K562 (cell line): ENCODE data around the gene KPTN. TPM values are rescaled to one million over a fixed set of nuclear protein-coding genes. Genes with fewer than 3 reads are reported as not detected.

Source experiments
- BCLAF1 ChIP-seq, 2 experiments: fragments of 450-650 bp in 1 of 2; IDR thresholded peaks; 2 replicates each; pipeline ENCODE4 v1.6.1; 2011 to 2017; ENCODE audit warnings: low read depth in 2 of 2, antibody characterized with exemption in 1 of 2, borderline replicate concordance in 1 of 2, low read length in 1 of 2, mild to moderate bottlenecking in 1 of 2, mixed read lengths in 1 of 2; ENCODE audit not compliant: control insufficient read depth in 1 of 2
- BMI1 ChIP-seq: fragments of 150-350 bp; IDR thresholded peaks from 2 replicates; pipeline ENCODE4 v1.6.1; 2014; ENCODE audit warnings: low read length
- CHCHD3 ChIP-seq: fragments of 250-450 bp; sonication (Bioruptor Pico); IDR thresholded peaks from 2 replicates; pipeline ENCODE4 v2.1.2; 2022; ENCODE audit warnings: mild to moderate bottlenecking
- DMBX1 ChIP-seq: fragments of 250-450 bp; sonication (Bioruptor Pico); IDR thresholded peaks from 2 replicates; pipeline ENCODE4 v1.8.0; 2022; ENCODE audit warnings: inconsistent platforms, mild to moderate bottlenecking, moderate library complexity, borderline replicate concordance
- GATA2 ChIP-seq: sonication (generic); formaldehyde crosslinking; IDR thresholded peaks from 2 replicates; pipeline ENCODE4 v1.4.0; 2020; ENCODE audit warnings: mild to moderate bottlenecking, missing genetic modification reagents
- HDAC8 ChIP-seq: fragments of 450-650 bp; IDR thresholded peaks from 2 replicates; pipeline ENCODE4 v1.6.1; 2016; ENCODE audit warnings: mild to moderate bottlenecking, missing genetic modification characterization, moderate library complexity, missing compliant biosample characterization
- HMGN3 ChIP-seq: IDR thresholded peaks from 2 replicates; pipeline ENCODE4 v1.6.1; 2011; ENCODE audit warnings: borderline replicate concordance, low read depth, mild to moderate bottlenecking, mixed read lengths, low read length; ENCODE audit not compliant: insufficient read length; ENCODE audit errors: extremely low read depth
- JUN ChIP-seq, 2 experiments: sonication (generic) in 1 of 2; formaldehyde crosslinking in 1 of 2; IDR thresholded peaks; 2 replicates each; pipeline versions ENCODE4 v1.6.1 to v1.8.0; 2012 to 2022; ENCODE audit warnings: borderline replicate concordance in 2 of 2, mild to moderate bottlenecking in 2 of 2, improper control_type of control experiment in 1 of 2, low read depth in 1 of 2, low read length in 1 of 2, missing genetic modification reagents in 1 of 2
- KLF1 ChIP-seq: fragments of 450-650 bp; IDR thresholded peaks from 2 replicates; pipeline ENCODE4 v1.6.1; 2016; ENCODE audit warnings: missing genetic modification characterization, missing compliant biosample characterization
- NFYB ChIP-seq: IDR thresholded peaks from 2 replicates; pipeline ENCODE4 v1.6.1; 2011; ENCODE audit warnings: mild to moderate bottlenecking, moderate library complexity; ENCODE audit not compliant: insufficient read length; ENCODE audit errors: extremely low read depth
- PBX2 ChIP-seq, 2 experiments: IDR thresholded peaks in 1 of 2; conservative IDR thresholded peaks in 1 of 2; 2 replicates each; pipeline ENCODE4 v1.6.1; 2016; ENCODE audit warnings: low read depth in 2 of 2, mild to moderate bottlenecking in 1 of 2, missing compliant biosample characterization in 1 of 2, missing genetic modification characterization in 1 of 2, moderate library complexity in 1 of 2
- PHTF2 ChIP-seq: fragments of 250-450 bp; sonication (Bioruptor Pico); IDR thresholded peaks from 2 replicates; pipeline ENCODE4 v1.5.0; 2021; ENCODE audit warnings: mild to moderate bottlenecking
- RCOR1 ChIP-seq, 2 experiments: IDR thresholded peaks; 2 replicates each; pipeline ENCODE4 v1.6.1; 2012; ENCODE audit warnings: low read depth in 2 of 2, low read length in 2 of 2, borderline replicate concordance in 1 of 2, improper control_type of control experiment in 1 of 2
- SMAD3 ChIP-seq: fragments of 450-650 bp; formaldehyde crosslinking; conservative IDR thresholded peaks from 2 replicates; pipeline ENCODE4 v1.4.0; 2020; ENCODE audit warnings: mild to moderate bottlenecking
- TBL1XR1 ChIP-seq, 2 experiments: IDR thresholded peaks; 2 replicates each; pipeline ENCODE4 v1.6.1; 2012; ENCODE audit warnings: improper control_type of control experiment in 2 of 2, low read length in 2 of 2, mild to moderate bottlenecking in 1 of 2
- ZNF354B ChIP-seq: fragments of 250-450 bp; sonication (Bioruptor Pico); IDR thresholded peaks from 2 replicates; pipeline ENCODE4 v1.4.0; 2020
- ZNF695 ChIP-seq: fragments of 450-650 bp; formaldehyde crosslinking; IDR thresholded peaks from 2 replicates; pipeline ENCODE4 v1.4.0; 2020; ENCODE audit warnings: mild to moderate bottlenecking, moderate library complexity
- ZNF717 ChIP-seq: fragments of 250-450 bp; sonication (Bioruptor Pico); IDR thresholded peaks from 2 replicates; pipeline ENCODE4 v1.5.0; 2021
- polyA plus RNA-seq, 8 experiments: library from polyadenylated mRNA; depleted of rRNA in 4 of 8; stranded (reverse) in 5 of 8; unstranded in 3 of 8; fragments of >200 nt; fragmentation: Nextera tagmentation in 2 of 8; fragmentation: Illumina TruSeq in 1 of 8; extraction: Ambion mirVana in 2 of 8; extraction: Trizol in 1 of 8; gene quantifications; 2 replicates each; pipeline versions ENCODE4 v1.2.1 to v1.2.3, GENCODE V29; 2011 to 2014; ENCODE audit warnings: inconsistent platforms in 1 of 8, missing spikeins in 1 of 8
- total RNA-seq, 7 experiments: library from RNA; depleted of rRNA in 6 of 7; stranded (reverse); fragments of >200 nt in 6 of 7; fragmentation: Illumina TruSeq in 2 of 7; extraction: Trizol in 2 of 7; gene quantifications; 2 replicates each; pipeline versions ENCODE4 v1.2.1 to v1.2.3, GENCODE V29; 2011 to 2021; ENCODE audit warnings: low replicate concordance in 1 of 7
- TF ChIP-seq, protein P1 (sequence below), 2 experiments: fragments of 200-800 bp in 1 of 2; sonication (Bioruptor generic) in 1 of 2; sonication (generic) in 1 of 2; formaldehyde crosslinking in 1 of 2; IDR thresholded peaks in 1 of 2; conservative IDR thresholded peaks in 1 of 2; 2 replicates each; pipeline versions ENCODE4 v1.5.0 to v1.6.1; 2016 to 2020; ENCODE audit warnings: missing compliant biosample characterization in 1 of 2, missing genetic modification characterization in 1 of 2, missing genetic modification reagents in 1 of 2

Gene KPTN
- total and polyA plus RNA-seq, 9 of the 15 experiments (the other 6 are each of a cell fraction or from before 2014, with no cell fraction given) = 0.56 to 18.2 (median 8.5) TPM

- TF ChIP-seq BCLAF1 (IDR thresholded peaks at IDR 0.05; ENCODE audit: borderline replicate concordance in 1 of 2, control insufficient read depth in 1 of 2, low read depth in 2 of 2, low read length in 1 of 2) (0 out of 4 replicates have a peak, but pooled peaks of 1 of the 2 experiments have one; percentile 31), GATA2 (CRISPR knock-in tag) (no peak), RCOR1 (IDR thresholded peaks at IDR 0.05; ENCODE audit: borderline replicate concordance in 1 of 2, low read depth in 2 of 2, low read length in 2 of 2) (peak in 1 of 2 experiments; percentile 79; a peak in 1 of 4 replicates), JUN (IDR thresholded peaks at IDR 0.05; ENCODE audit: borderline replicate concordance, low read depth, low read length) (no peak), JUN (CRISPR knock-in tag; IDR thresholded peaks at IDR 0.05; ENCODE audit: borderline replicate concordance) (no peak), DMBX1 (CRISPR knock-in tag) (peak; percentile 68), KLF1 (no peak), SMAD3 (CRISPR knock-in tag) (no peak), HDAC8 (no peak), ZNF354B (no peak), ZNF695 (CRISPR knock-in tag) (no peak), BMI1 (no peak), ZNF717 (CRISPR knock-in tag) (no peak), TBL1XR1 (IDR thresholded peaks at IDR 0.05; ENCODE audit: low read length in 2 of 2) (no peak), PHTF2 (CRISPR knock-in tag) (no peak), CHCHD3 (no peak), PBX2 (CRISPR knock-in tag; IDR thresholded peaks at IDR 0.05; ENCODE audit: low read depth) (no peak), PBX2 (tag; conservative IDR thresholded peaks at IDR 0.05; ENCODE audit: low read depth) (no peak), HMGN3 (no peak), NFYB (no peak)
- TF ChIP-seq, protein P1, sequence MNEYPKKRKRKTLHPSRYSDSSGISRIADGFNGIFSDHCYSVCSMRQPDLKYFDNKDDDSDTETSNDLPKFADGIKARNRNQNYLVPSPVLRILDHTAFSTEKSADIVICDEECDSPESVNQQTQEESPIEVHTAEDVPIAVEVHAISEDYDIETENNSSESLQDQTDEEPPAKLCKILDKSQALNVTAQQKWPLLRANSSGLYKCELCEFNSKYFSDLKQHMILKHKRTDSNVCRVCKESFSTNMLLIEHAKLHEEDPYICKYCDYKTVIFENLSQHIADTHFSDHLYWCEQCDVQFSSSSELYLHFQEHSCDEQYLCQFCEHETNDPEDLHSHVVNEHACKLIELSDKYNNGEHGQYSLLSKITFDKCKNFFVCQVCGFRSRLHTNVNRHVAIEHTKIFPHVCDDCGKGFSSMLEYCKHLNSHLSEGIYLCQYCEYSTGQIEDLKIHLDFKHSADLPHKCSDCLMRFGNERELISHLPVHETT (CRISPR knock-in tag; conservative IDR thresholded peaks at IDR 0.05 in 1 of 2, IDR thresholded peaks at IDR 0.05 in 1 of 2) = 0 out of 4 replicates have a peak, but pooled peaks of 1 of the 2 experiments have one; percentile 36
Observed at GRCh38 chr19:47471733-47472457, 12.1 kb downstream of the KPTN start, which contains the start of gene SLC8A2 (continued).
